ENCODE measurements around the gene EIF4B. TPM values are rescaled to one million over a fixed set of nuclear protein-coding genes. Genes with fewer than 3 reads are reported as not detected.
A peak's percentile ranks its signal among the peaks of the same experiment; 100 is the strongest.

EIF4B gene

DNA sequence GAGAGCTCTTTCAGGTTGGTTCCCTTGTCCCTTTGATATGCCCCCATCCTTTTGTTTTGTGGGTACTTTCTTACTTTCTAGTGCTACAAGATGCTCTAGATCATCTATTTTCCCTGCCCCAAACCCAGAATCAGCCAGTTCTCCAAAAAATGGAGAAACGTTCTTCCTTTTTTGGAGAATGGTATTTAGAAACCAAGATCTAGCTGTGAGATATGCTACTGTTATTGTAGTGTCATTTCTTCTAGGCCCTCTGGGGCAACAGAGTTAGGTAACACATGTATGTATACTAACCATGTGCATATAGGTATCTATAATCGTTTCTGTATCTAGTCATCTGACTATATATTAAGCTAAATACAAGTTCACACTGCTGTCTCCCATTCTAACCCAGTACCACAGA is 84.3 kb downstream of the EIF4B start:
- Histone ChIP-seq H3K4me3 (ENCODE audit: low read length) (no peak overlapping the region), H2BK5ac (ENCODE audit: low read length) (no peak overlapping the region), H3K79me1 (ENCODE audit: low read length) (no peaks in the 10 kb centered on the region), H3K9ac (ENCODE audit: low read length) (no peak overlapping the region), H3K18ac (ENCODE audit: low read length) (no peak overlapping the region), H3K23ac (ENCODE audit: low read length) (no peak overlapping the region), H3K56ac (ENCODE audit: low read length) (no peak overlapping the region), H2BK15ac (replicated peaks; ENCODE audit: low read depth) (no peak overlapping the region), H3K4ac (ENCODE audit: low read depth, low read length) (no peak overlapping the region), H3K4me1 (ENCODE audit: control insufficient read depth, low read depth, low read length) (no peaks in the 10 kb centered on the region), H3K36me3 (ENCODE audit: control insufficient read depth, insufficient read depth, low read length) (no peaks in the 10 kb centered on the region), H3K4me2 (ENCODE audit: low read length) (no peak overlapping the region), H4K5ac (ENCODE audit: low read length) (no peak overlapping the region), H3K27me3 (ENCODE audit: insufficient read depth, low read length, poor library complexity) (no peaks in the 10 kb centered on the region), H4K8ac (ENCODE audit: low read depth, low read length) (no peak overlapping the region), H3K79me2 (ENCODE audit: control insufficient read depth, insufficient read depth, low read length) (no peaks in the 10 kb centered on the region), H3K27ac (ENCODE audit: low read depth, low read length) (no peak overlapping the region), H2AK5ac (ENCODE audit: low read length) (no peak overlapping the region), H2BK120ac (ENCODE audit: low read depth, low read length) (no peak overlapping the region)
- DNase-seq = no peak
- WGBS (ENCODE audit: extremely low coverage, insufficient coverage, low lambda C conversion rate) = no CpG with 5 or more reads among the region's 2 CpGs

DNA sequence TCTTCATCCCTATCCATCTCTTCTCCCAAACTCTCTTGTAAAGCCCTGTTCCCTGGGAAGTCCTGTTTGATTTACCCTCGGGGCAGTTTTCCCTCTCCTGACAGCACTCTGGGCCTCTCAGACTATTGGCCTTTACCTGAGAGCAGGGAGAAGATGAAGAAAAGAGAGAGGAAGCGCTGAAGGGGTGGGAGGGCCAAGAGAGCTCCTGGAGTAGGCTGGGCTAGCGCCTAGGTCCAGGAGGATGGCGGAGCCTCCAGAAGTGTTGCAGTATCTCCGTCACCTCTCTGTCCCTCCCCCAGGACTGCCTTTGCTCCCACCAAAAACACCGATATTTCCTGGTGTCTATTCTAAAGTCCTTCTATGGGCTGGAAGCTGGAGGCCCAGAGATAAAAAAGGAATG is 85.5 kb downstream of the EIF4B start:
- Histone ChIP-seq H2BK5ac (ENCODE audit: low read length) (no peak overlapping the region), H3K18ac (ENCODE audit: low read length) (no peak overlapping the region), H3K27ac (ENCODE audit: low read depth, low read length) (no peak overlapping the region), H3K4me2 (ENCODE audit: low read length) (no peak overlapping the region), H3K27me3 (ENCODE audit: insufficient read depth, low read length, poor library complexity) (no peaks in the 10 kb centered on the region), H3K79me1 (ENCODE audit: low read length) (no peaks in the 10 kb centered on the region), H4K8ac (ENCODE audit: low read depth, low read length) (no peak overlapping the region), H2AK5ac (ENCODE audit: low read length) (no peak overlapping the region), H2BK120ac (ENCODE audit: low read depth, low read length) (no peak overlapping the region), H3K36me3 (ENCODE audit: control insufficient read depth, insufficient read depth, low read length) (no peaks in the 10 kb centered on the region), H3K79me2 (ENCODE audit: control insufficient read depth, insufficient read depth, low read length) (no peaks in the 10 kb centered on the region), H3K4me1 (ENCODE audit: control insufficient read depth, low read depth, low read length) (no peaks in the 10 kb centered on the region), H3K56ac (ENCODE audit: low read length) (no peak overlapping the region), H3K4ac (ENCODE audit: low read depth, low read length) (no peak overlapping the region), H4K5ac (ENCODE audit: low read length) (no peak overlapping the region), H3K4me3 (ENCODE audit: low read length) (no peak overlapping the region), H3K9ac (ENCODE audit: low read length) (no peak overlapping the region), H2BK15ac (replicated peaks; ENCODE audit: low read depth) (no peak overlapping the region), H3K23ac (ENCODE audit: low read length) (no peak overlapping the region)
- WGBS (ENCODE audit: extremely low coverage, insufficient coverage, low lambda C conversion rate) = no CpG with 5 or more reads among the region's 6 CpGs
- peak; percentile 23 for DNase-seq

Small RNAs within 50 kb of the gene (small RNA-seq; reads per million reads assigned to genes)
- not detected for gene MIR6757 (ENCODE audit: insufficient read depth)
